SK-N-SH (cell line): ENCODE data around the gene TDRD12. TPM values are rescaled to one million over a fixed set of nuclear protein-coding genes. Genes with fewer than 3 reads are reported as not detected.
"Not testable (repeated sequence)": the region's sequence is repeated elsewhere in the genome, so short reads cannot be mapped to it uniquely, and the experiment has no call there.

Experiments
- CTCF ChIA-PET: fragments of 300-600, 350-600 bp; formaldehyde crosslinking; extraction: SDS; loops from one replicate; lab custom pipeline; 2021; lab: Yijun Ruan, JAX
- POLR2A ChIA-PET: fragments of 350-600 bp; sonication (Branson Sonifier 250); formaldehyde crosslinking; extraction: SDS; loops from one replicate; lab custom pipeline; 2020; ENCODE audit warnings: antibody characterized with exemption, inconsistent platforms; lab: Yijun Ruan, JAX
- DNase-seq: peaks from one replicate; pipeline ENCODE4 v3.0.0; 2012
- H2AFZ ChIP-seq: fragments of 200-600 bp; sonication (generic); 2 replicates; pipeline ENCODE4 v1.8.1; 2016; ENCODE audit warnings: antibody characterized with exemption, mild to moderate bottlenecking, low read depth
- H3F3A ChIP-seq: fragments of 200-600 bp; sonication (generic); replicated peaks from 2 replicates; pipeline ENCODE3; 2016; ENCODE audit warnings: antibody characterized with exemption, mild to moderate bottlenecking; ENCODE audit not compliant: insufficient read depth
- H3K27ac ChIP-seq, 2 experiments: fragments of 200-500 bp in 1 of 2; fragments of 200-600 bp in 1 of 2; sonication (Bioruptor generic) in 1 of 2; sonication (generic), shearing (Covaris generic) in 1 of 2; 2 replicates each; pipeline versions ENCODE4 v1.5.1 to v1.6.1; 2014 to 2016; ENCODE audit warnings: low read depth in 2 of 2, inconsistent platforms in 1 of 2, low read length in 1 of 2, mild to moderate bottlenecking in 1 of 2, mixed read lengths in 1 of 2
- H3K27me3 ChIP-seq: fragments of 200-600 bp; sonication (generic), shearing (Covaris generic); 2 replicates; pipeline ENCODE4 v1.6.1; 2016; ENCODE audit warnings: mixed run types; ENCODE audit not compliant: insufficient read depth
- H3K36me3 ChIP-seq, 2 experiments: fragments of 200-500 bp in 1 of 2; fragments of 200-600 bp in 1 of 2; sonication (Bioruptor generic) in 1 of 2; sonication (generic) in 1 of 2; replicated peaks in 1 of 2; 2 replicates each; pipeline versions ENCODE3 to v1.5.1; 2014 to 2016; ENCODE audit warnings: low read length in 1 of 2, mild to moderate bottlenecking in 1 of 2; ENCODE audit not compliant: insufficient read depth in 2 of 2, control insufficient read depth in 1 of 2
- H3K4me1 ChIP-seq, 2 experiments: fragments of 200-500 bp in 1 of 2; fragments of 200-600 bp in 1 of 2; sonication (Bioruptor generic) in 1 of 2; sonication (generic), shearing (Covaris generic) in 1 of 2; 2 replicates each; pipeline versions ENCODE4 v1.5.1 to v1.6.1; 2014 to 2016; ENCODE audit warnings: low read depth in 1 of 2, low read length in 1 of 2, mixed run types in 1 of 2; ENCODE audit not compliant: insufficient read depth in 2 of 2, control insufficient read depth in 1 of 2
- H3K4me2 ChIP-seq: fragments of 200-600 bp; sonication (generic), shearing (Covaris generic); 2 replicates; pipeline ENCODE4 v1.6.1; 2017; ENCODE audit warnings: mixed run types
- H3K4me3 ChIP-seq, 2 experiments: fragments of 200-500 bp in 1 of 2; fragments of 200-600 bp in 1 of 2; sonication (Bioruptor generic) in 1 of 2; sonication (generic), shearing (Covaris generic) in 1 of 2; 2 replicates each; pipeline versions ENCODE4 v1.5.1 to v1.8.1; 2014 to 2016; ENCODE audit warnings: low read depth in 2 of 2, inconsistent platforms in 1 of 2, low read length in 1 of 2, mild to moderate bottlenecking in 1 of 2, mixed read lengths in 1 of 2, moderate library complexity in 1 of 2
- H3K79me2 ChIP-seq: fragments of 200-600 bp; sonication (generic); 2 replicates; pipeline ENCODE4 v1.8.1; 2017; ENCODE audit warnings: mild to moderate bottlenecking; ENCODE audit not compliant: insufficient read depth
- H3K9ac ChIP-seq: fragments of 200-600 bp; sonication (generic); 2 replicates; pipeline ENCODE4 v1.6.1; 2017; ENCODE audit warnings: mixed run types
- H3K9me2 ChIP-seq: fragments of 200-600 bp; sonication (generic); 2 replicates; pipeline ENCODE4 v1.6.1; 2017; ENCODE audit warnings: mixed run types
- H3K9me3 ChIP-seq: fragments of 200-600 bp; sonication (generic); 2 replicates; pipeline ENCODE4 v1.6.1; 2017; ENCODE audit warnings: mixed run types, mild to moderate bottlenecking, moderate library complexity
- H4K20me1 ChIP-seq: fragments of 200-600 bp; sonication (generic); 2 replicates; pipeline ENCODE4 v1.6.1; 2017; ENCODE audit warnings: mild to moderate bottlenecking, mixed run types; ENCODE audit not compliant: insufficient read depth
- EP300 ChIP-seq, 2 experiments: IDR thresholded peaks; 2 replicates each; pipeline versions ENCODE4 v1.4.0 to v1.6.1; 2012; ENCODE audit warnings: borderline replicate concordance in 1 of 2, low read depth in 1 of 2, low read length in 1 of 2
- MXI1 ChIP-seq: IDR thresholded peaks from 2 replicates; pipeline ENCODE4 v1.6.1; 2012; ENCODE audit warnings: mild to moderate bottlenecking, low read depth, low read length, improper control_type of control experiment
- RCOR1 ChIP-seq: fragments of 150-350 bp; IDR thresholded peaks from 2 replicates; pipeline ENCODE4 v1.6.1; 2017; ENCODE audit warnings: antibody characterized with exemption, low read length
- WGBS: methylation state at CpG from one replicate; pipeline ENCODE4 v1.1.6; 2017; ENCODE audit warnings: low lambda C conversion rate; 5-methylcytosine and 5-hydroxymethylcytosine counted together
- polyA plus RNA-seq, 3 experiments: library from polyadenylated mRNA; depleted of rRNA; stranded (reverse); fragments of >200 nt; gene quantifications; 2 replicates each; pipeline ENCODE4 v1.2.3, GENCODE V29; 2012

TDRD12 gene
- polyA plus RNA-seq, 1 of the 3 experiments (the other 2 are of a cell fraction) = 0.05 TPM

GRCh38 chr19:32696771-32697170, 22.8 kb upstream of the TDRD12 start:
- peaks cover 25% of the 10 kb centered on the region; the same call in 1 of the 2 replicates for H4K20me1 ChIP-seq
- DNase-seq, H3K27me3 ChIP-seq, H3K9ac ChIP-seq, H3F3A ChIP-seq, CTCF ChIA-PET, H3K4me2 ChIP-seq, H3K4me3 ChIP-seq, POLR2A ChIA-PET, H3K9me3 ChIP-seq, H2AFZ ChIP-seq, H3K27ac ChIP-seq, H3K9me2 ChIP-seq: not testable (repeated sequence)
- WGBS = 88% methylated on average over 1 of the region's 3 CpGs
- H3K4me1 ChIP-seq = peaks cover 0 to 11% of the 10 kb centered on the region in 2 experiments; a peak in 2 of 4 replicates
- H3K36me3 ChIP-seq = peaks cover 22 to 40% of the 10 kb centered on the region in 2 experiments
- peaks cover 98% of the 10 kb centered on the region for H3K79me2 ChIP-seq

DNA sequence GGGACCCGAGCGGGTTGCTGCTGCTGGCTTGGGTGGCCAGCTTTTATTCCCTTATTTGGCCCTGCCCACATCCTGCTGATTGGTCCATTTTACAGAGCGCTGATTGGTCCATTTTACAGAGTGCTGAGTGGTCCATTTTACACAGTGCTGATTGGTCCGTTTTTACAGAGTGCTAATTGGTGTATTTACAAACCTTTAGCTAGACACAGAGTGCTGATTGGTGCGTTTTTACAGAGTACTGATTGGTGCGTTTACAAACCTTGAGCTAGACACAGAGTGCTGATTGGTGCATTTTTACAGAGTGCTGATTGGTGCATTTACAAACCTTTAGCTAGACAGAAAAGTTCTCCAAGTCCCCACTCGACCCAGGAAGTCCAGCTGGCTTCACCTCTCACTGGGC, 19.4 kb upstream of the TDRD12 start:
- peaks cover 34% of the 10 kb centered on the region; the same call in 1 of the 2 replicates for H4K20me1 ChIP-seq
- DNase-seq, H3K27ac ChIP-seq, H3F3A ChIP-seq, H3K4me1 ChIP-seq, CTCF ChIA-PET, H3K9ac ChIP-seq, H3K4me3 ChIP-seq, H2AFZ ChIP-seq, H3K4me2 ChIP-seq, H3K9me2 ChIP-seq, H3K27me3 ChIP-seq: not testable (repeated sequence)
- H3K79me2 ChIP-seq = peaks cover 100% of the 10 kb centered on the region
- POLR2A ChIA-PET = interaction anchor here (0.8 to 1.1 kb wide), 2 partner anchors 9 to 25 kb away, joined by 3 read pairs; partner anchors contain the start of genes NUDT19 and RGS9BP
- peaks cover 22 to 57% of the 10 kb centered on the region in 2 experiments for H3K36me3 ChIP-seq
- WGBS = 87% methylated on average over 7 of the region's 7 CpGs
- peaks cover 13% of the 10 kb centered on the region; the same call in 1 of the 2 replicates for H3K9me3 ChIP-seq

- no peak overlapping the region for H3K4me3 ChIP-seq
- H3K27me3 ChIP-seq = no peaks in the 10 kb centered on the region
- DNase-seq = no peak
- peaks cover 12 to 53% of the 10 kb centered on the region in 2 experiments for H3K36me3 ChIP-seq
- H3K4me1 ChIP-seq = no peaks in the 10 kb centered on the region
- POLR2A ChIA-PET = no interaction called here
- CTCF ChIA-PET = interaction anchor here (0.9 kb wide), 1 partner anchor 11 kb away, joined by 3 read pairs; the partner anchor contains the start of gene NUDT19
- no peak overlapping the region for H2AFZ ChIP-seq
- H3K9ac ChIP-seq = no peak overlapping the region
- peaks cover 13% of the 10 kb centered on the region; the same call in 1 of the 2 replicates for H3K9me3 ChIP-seq
- peaks cover 100% of the 10 kb centered on the region for H3K79me2 ChIP-seq
- no peaks in the 10 kb centered on the region for H3K9me2 ChIP-seq
- no peak for TF ChIP-seq EP300 (IDR thresholded peaks at IDR 0.05; ENCODE audit: borderline replicate concordance in 1 of 2, low read depth in 1 of 2, low read length in 1 of 2)
- no peak for TF ChIP-seq RCOR1
- TF ChIP-seq MXI1 = no peak
- 87% methylated on average over 5 of the region's 5 CpGs for WGBS
- 0 out of 2 replicates have a peak, but pooled peaks cover 19% of the 10 kb centered on the region for H4K20me1 ChIP-seq
- no peak overlapping the region for H3K27ac ChIP-seq
- H3F3A ChIP-seq = peaks cover 4% of the 10 kb centered on the region
- no peak overlapping the region for H3K4me2 ChIP-seq
Observed at GRCh38 chr19:32702010-32702409, 17.6 kb upstream of the TDRD12 start.

DNA sequence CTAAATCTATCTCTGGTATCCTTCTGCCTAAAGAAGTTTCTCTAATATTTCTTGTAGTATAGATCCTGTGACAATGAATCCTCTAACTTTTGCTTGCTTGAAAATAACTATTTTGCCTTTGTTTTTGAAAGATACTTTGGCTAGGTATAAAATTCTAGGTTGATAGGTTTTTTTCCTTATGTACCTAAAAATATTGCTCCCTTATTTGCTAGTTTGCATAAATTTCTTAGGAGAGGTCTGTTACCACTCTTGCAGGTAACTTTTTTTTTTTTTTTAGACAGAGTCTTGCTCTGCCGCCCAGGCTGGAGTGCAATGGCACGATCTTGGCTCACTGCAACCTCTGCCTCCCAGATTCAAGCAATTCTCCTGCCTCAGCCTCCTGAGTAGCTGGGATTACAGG, 15.6 kb upstream of the TDRD12 start:
- H3K9me3 ChIP-seq = peaks cover 13% of the 10 kb centered on the region; the same call in 1 of the 2 replicates
- H3K9ac ChIP-seq, H3K27ac ChIP-seq, POLR2A ChIA-PET, H2AFZ ChIP-seq, H3K4me1 ChIP-seq, H3F3A ChIP-seq, CTCF ChIA-PET, DNase-seq, H3K4me3 ChIP-seq, H3K9me2 ChIP-seq, H3K4me2 ChIP-seq, H4K20me1 ChIP-seq, H3K27me3 ChIP-seq: not testable (repeated sequence)
- 98% methylated on average over 2 of the region's 2 CpGs for WGBS
- H3K36me3 ChIP-seq = peaks cover 3 to 38% of the 10 kb centered on the region in 2 experiments
- peaks cover 97% of the 10 kb centered on the region for H3K79me2 ChIP-seq
